ENCODE data around the gene ADAMTS2. TPM values are rescaled to one million over a fixed set of nuclear protein-coding genes. Genes with fewer than 3 reads are reported as not detected.

ADAMTS2 gene
- total RNA-seq, 1 donor from 2014 or later: 1.2 TPM

DNA sequence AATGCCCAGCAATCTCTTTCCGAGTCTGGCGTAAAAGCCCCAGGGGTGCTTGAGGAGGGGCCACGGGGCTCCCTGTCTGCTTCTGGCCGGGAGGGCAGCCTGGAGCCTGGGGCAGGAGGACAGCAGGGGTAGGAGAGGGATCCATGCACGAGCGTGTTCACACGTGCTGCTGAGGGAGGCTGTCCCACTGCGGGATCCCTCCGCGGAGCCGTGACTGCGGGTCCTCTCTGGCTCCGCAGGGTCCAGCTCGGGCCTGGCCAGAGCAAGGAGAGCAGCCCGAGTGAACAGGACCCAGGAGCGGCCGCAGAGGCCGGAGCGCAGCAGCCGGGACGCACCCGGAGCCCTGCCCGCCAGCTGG is 206.7 kb downstream of the ADAMTS2 start:
- H3K4me3 Mint-ChIP-seq: no peak overlapping the region
- H3K36me3 ChIP-seq: no peaks in the 10 kb centered on the region
- no peak overlapping the region for H3K9ac ChIP-seq
- no peaks in the 10 kb centered on the region for H3K27me3 ChIP-seq
- DNase-seq (ENCODE audit: low spot score): no peak
- TF ChIP-seq, protein P1, sequence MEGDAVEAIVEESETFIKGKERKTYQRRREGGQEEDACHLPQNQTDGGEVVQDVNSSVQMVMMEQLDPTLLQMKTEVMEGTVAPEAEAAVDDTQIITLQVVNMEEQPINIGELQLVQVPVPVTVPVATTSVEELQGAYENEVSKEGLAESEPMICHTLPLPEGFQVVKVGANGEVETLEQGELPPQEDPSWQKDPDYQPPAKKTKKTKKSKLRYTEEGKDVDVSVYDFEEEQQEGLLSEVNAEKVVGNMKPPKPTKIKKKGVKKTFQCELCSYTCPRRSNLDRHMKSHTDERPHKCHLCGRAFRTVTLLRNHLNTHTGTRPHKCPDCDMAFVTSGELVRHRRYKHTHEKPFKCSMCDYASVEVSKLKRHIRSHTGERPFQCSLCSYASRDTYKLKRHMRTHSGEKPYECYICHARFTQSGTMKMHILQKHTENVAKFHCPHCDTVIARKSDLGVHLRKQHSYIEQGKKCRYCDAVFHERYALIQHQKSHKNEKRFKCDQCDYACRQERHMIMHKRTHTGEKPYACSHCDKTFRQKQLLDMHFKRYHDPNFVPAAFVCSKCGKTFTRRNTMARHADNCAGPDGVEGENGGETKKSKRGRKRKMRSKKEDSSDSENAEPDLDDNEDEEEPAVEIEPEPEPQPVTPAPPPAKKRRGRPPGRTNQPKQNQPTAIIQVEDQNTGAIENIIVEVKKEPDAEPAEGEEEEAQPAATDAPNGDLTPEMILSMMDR (IDR thresholded peaks at IDR 0.05): no peak
- TF ChIP-seq EZH2phosphoT487 (IDR thresholded peaks at IDR 0.05) (no peak), EZH2 (IDR thresholded peaks at IDR 0.05) (no peak)
- H4K20me1 ChIP-seq (ENCODE audit: low read depth): no peaks in the 10 kb centered on the region
- peaks cover 5% of the 10 kb centered on the region for H3K27me3 Mint-ChIP-seq (ENCODE audit: insufficient read depth, low read depth)
- H3K9me3 ChIP-seq (ENCODE audit: low read depth): no peaks in the 10 kb centered on the region
- no peak overlapping the region for H3K4me3 ChIP-seq
- no peaks in the 10 kb centered on the region for H3K79me2 ChIP-seq (ENCODE audit: low read depth)
- no peaks in the 10 kb centered on the region for H3F3A ChIP-seq (ENCODE audit: low read depth)
- H3K4me1 Mint-ChIP-seq: peaks cover 6% of the 10 kb centered on the region
- no peak overlapping the region for H3K27ac Mint-ChIP-seq
- no peak overlapping the region for H3K4me2 ChIP-seq
- no peak overlapping the region for H2AFZ ChIP-seq (replicated peaks)
- peaks cover 2% of the 10 kb centered on the region for H3K36me3 Mint-ChIP-seq
- peaks cover 9% of the 10 kb centered on the region for H3K9me3 Mint-ChIP-seq
- no peaks in the 10 kb centered on the region for H3K4me1 ChIP-seq
- H3K27ac ChIP-seq: no peak overlapping the region

DNA sequence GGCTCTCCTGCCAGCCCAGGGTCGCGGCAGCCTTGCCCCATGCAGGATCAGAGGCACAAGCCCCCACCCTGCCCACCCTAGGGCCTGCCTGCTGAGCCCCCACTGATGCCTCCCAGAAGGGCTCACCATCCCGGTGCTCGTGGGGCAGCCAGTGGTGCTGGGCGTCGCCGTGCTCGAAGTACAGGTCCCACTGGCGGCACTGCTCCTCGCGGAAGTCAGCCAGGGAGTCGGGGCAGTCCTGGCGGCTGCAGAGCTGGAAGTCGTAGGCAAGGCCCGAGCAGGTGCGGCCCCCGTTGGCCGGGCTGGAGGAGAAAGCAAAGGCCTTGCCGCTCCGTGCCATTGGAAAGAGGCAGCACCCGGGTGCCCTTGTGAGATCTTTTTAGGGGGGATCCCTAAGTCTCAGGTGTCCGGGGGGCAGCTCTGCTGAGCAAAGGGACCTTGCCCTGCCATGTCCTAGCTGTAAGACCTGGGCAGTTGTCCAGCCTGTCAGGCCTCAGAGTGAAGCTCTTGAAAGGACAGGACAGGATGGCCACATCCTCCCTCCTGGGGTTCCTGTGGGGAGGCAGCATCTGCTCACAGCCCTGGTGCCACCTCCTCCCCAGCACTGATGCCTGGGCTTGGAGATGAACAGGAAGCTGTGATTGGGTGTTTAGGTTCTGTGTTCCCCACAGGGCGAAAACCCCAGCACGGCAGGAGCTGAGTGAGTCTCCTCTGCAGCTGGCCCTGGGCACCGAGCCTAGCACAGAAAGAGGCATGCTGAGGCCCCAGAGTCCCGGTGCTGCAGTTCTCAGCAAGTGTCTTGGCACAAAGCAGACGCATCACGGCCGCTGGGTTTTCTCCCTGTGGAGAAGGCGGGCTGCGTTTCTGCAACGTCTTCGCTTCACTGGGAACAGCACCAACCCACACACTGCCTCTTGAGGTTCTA is 207.4 kb downstream of the ADAMTS2 start:
- H3K36me3 Mint-ChIP-seq: peaks cover 3% of the 10 kb centered on the region
- no peaks in the 10 kb centered on the region for H3K4me1 ChIP-seq
- DNase-seq (ENCODE audit: low spot score): no peak
- H3K79me2 ChIP-seq (ENCODE audit: low read depth): no peaks in the 10 kb centered on the region
- no peaks in the 10 kb centered on the region for H4K20me1 ChIP-seq (ENCODE audit: low read depth)
- H3K4me3 ChIP-seq: no peak overlapping the region
- TF ChIP-seq EZH2phosphoT487 (IDR thresholded peaks at IDR 0.05) (no peak), EZH2 (IDR thresholded peaks at IDR 0.05) (no peak)
- TF ChIP-seq, protein P1 (IDR thresholded peaks at IDR 0.05): no peak
- no peaks in the 10 kb centered on the region for H3K36me3 ChIP-seq
- peaks cover 5% of the 10 kb centered on the region for H3K4me1 Mint-ChIP-seq
- no peak overlapping the region for H3K27ac ChIP-seq
- no peak overlapping the region for H3K9ac ChIP-seq
- no peaks in the 10 kb centered on the region for H3K27me3 ChIP-seq
- peaks cover 9% of the 10 kb centered on the region for H3K9me3 Mint-ChIP-seq
- no peaks in the 10 kb centered on the region for H3K9me3 ChIP-seq (ENCODE audit: low read depth)
- H3F3A ChIP-seq (ENCODE audit: low read depth): no peaks in the 10 kb centered on the region
- no peak overlapping the region for H3K4me3 Mint-ChIP-seq
- no peak overlapping the region for H3K27ac Mint-ChIP-seq
- no peak overlapping the region for H2AFZ ChIP-seq (replicated peaks)
- peaks cover 6% of the 10 kb centered on the region for H3K27me3 Mint-ChIP-seq (ENCODE audit: insufficient read depth, low read depth)
- H3K4me2 ChIP-seq: no peak overlapping the region

DNA sequence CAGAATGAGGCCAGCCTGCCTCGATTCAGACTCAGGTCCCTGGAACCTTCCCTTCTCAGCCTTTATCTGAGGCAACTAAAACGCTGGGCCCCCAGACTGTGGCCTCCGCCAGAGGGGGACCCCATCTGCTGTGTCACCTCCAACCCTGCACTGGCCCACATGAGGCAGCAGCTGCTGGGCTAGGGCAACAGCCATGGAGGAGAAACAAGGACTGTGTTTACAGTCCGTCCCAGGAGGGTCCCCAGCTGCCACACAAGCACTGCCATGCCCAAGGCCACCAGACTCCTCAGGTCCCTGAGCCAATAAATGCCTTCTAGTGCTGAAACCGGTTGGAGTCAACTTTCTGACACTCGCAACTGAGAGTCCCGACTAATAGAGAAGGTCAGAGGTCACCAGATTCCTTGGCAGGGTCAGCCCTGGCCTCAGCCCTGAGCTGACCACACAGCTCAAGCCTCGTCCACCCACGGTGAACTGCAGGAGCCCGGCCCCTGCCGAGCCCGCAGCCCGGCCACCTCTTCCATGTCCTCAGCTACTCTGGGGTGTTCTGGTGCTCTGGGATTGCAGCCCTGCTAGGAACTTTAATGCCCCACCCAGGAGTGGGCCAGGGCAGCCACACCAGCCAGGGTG is 208.1 kb downstream of the ADAMTS2 start:
- TF ChIP-seq EZH2phosphoT487 (IDR thresholded peaks at IDR 0.05) (no peak), EZH2 (IDR thresholded peaks at IDR 0.05) (no peak)
- TF ChIP-seq, protein P1 (IDR thresholded peaks at IDR 0.05): no peak
- H3K27me3 ChIP-seq: no peaks in the 10 kb centered on the region
- H3K4me1 Mint-ChIP-seq: no peaks in the 10 kb centered on the region
- no peak overlapping the region for H2AFZ ChIP-seq (replicated peaks)
- no peak overlapping the region for H3K27ac Mint-ChIP-seq
- no peak overlapping the region for H3K4me3 Mint-ChIP-seq
- H3K4me3 ChIP-seq: no peak overlapping the region
- no peak overlapping the region for H3K9ac ChIP-seq
- no peaks in the 10 kb centered on the region for H3K79me2 ChIP-seq (ENCODE audit: low read depth)
- DNase-seq (ENCODE audit: low spot score): no peak
- peaks cover 6% of the 10 kb centered on the region for H3K36me3 Mint-ChIP-seq
- no peaks in the 10 kb centered on the region for H3K9me3 ChIP-seq (ENCODE audit: low read depth)
- no peak overlapping the region for H3K4me2 ChIP-seq
- H3K27ac ChIP-seq: no peak overlapping the region
- H3K4me1 ChIP-seq: no peaks in the 10 kb centered on the region
- no peaks in the 10 kb centered on the region for H3F3A ChIP-seq (ENCODE audit: low read depth)
- H3K27me3 Mint-ChIP-seq (ENCODE audit: insufficient read depth, low read depth): peaks cover 7% of the 10 kb centered on the region
- no peaks in the 10 kb centered on the region for H4K20me1 ChIP-seq (ENCODE audit: low read depth)
- no peaks in the 10 kb centered on the region for H3K36me3 ChIP-seq
- peaks cover 12% of the 10 kb centered on the region for H3K9me3 Mint-ChIP-seq

Data from neural progenitor cell (in vitro differentiated cells).